ENCODE data around the gene PUM1. TPM values are rescaled to one million over a fixed set of nuclear protein-coding genes. Genes with fewer than 3 reads are reported as not detected.
"Not testable (repeated sequence)": the region's sequence is repeated elsewhere in the genome, so short reads cannot be mapped to it uniquely, and the experiment has no call there.

Gene PUM1
- total RNA-seq, 2 donors from 2014 or later = 70.4 to 97.9 TPM

GRCh38 chr1:31054958-31055481 is 10.5 kb downstream of the PUM1 start:
- H3K4me3 ChIP-seq = no peak overlapping the region
- TF ChIP-seq CTCF (IDR thresholded peaks at IDR 0.05) = no peak
- peaks cover 12% of the 10 kb centered on the region for H3K36me3 ChIP-seq
- DNase-seq (ENCODE audit: low spot score) (no peak), ATAC-seq (ENCODE audit: insufficient number of reproducible peaks, low FRiP score, low read depth) (no peak)
- no peaks in the 10 kb centered on the region for H3K9me3 ChIP-seq
- H3K27me3 ChIP-seq (replicated peaks; ENCODE audit: insufficient read depth) = no peaks in the 10 kb centered on the region
- H3K27ac ChIP-seq = no peak overlapping the region
- peaks cover 18 to 62% of the 10 kb centered on the region in 2 donors for H3K4me1 ChIP-seq (ENCODE audit: control insufficient read depth in 1 of 2, low read depth in 2 of 2)

GRCh38 chr1:31054349-31054748 is 11.2 kb downstream of the PUM1 start:
- ATAC-seq (ENCODE audit: insufficient number of reproducible peaks, low FRiP score, low read depth) = no peak
- no peak overlapping the region for H3K27ac ChIP-seq
- peaks cover 12% of the 10 kb centered on the region for H3K36me3 ChIP-seq
- TF ChIP-seq CTCF (IDR thresholded peaks at IDR 0.05) = no peak
- peaks cover 18 to 60% of the 10 kb centered on the region in 2 donors for H3K4me1 ChIP-seq (ENCODE audit: control insufficient read depth in 1 of 2, low read depth in 2 of 2)
- H3K9me3 ChIP-seq = no peaks in the 10 kb centered on the region
- H3K4me3 ChIP-seq = no peak overlapping the region
- no peaks in the 10 kb centered on the region for H3K27me3 ChIP-seq (replicated peaks; ENCODE audit: insufficient read depth)
- DNase-seq (ENCODE audit: low spot score) = no peak

DNA sequence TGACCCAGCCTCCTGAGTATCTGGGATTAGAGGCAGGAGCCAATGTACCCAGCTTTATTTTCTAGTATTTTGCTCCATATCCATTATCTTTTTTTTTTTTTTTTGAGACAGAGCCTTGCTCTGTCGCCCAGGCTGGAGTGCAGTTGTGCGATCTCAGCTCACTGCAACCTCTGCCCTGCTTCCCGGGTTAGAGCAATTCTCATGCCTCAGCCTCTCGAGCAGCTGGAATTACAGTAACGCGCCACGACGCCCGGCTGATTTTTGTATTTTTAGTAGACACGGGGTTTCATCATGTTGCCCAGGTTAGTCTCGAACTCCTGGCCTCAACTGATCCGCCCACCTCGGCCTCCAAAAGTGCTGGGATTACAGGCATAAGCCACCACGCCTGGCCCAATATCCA is 12.9 kb downstream of the PUM1 start:
- peaks cover 18 to 56% of the 10 kb centered on the region in 2 donors for H3K4me1 ChIP-seq (ENCODE audit: control insufficient read depth in 1 of 2, low read depth in 2 of 2)
- not testable (repeated sequence) for H3K36me3 ChIP-seq; H3K27ac ChIP-seq; H3K27me3 ChIP-seq (replicated peaks; ENCODE audit: insufficient read depth); DNase-seq (ENCODE audit: low spot score); H3K9me3 ChIP-seq; ATAC-seq (ENCODE audit: insufficient number of reproducible peaks, low FRiP score, low read depth); H3K4me3 ChIP-seq

DNA sequence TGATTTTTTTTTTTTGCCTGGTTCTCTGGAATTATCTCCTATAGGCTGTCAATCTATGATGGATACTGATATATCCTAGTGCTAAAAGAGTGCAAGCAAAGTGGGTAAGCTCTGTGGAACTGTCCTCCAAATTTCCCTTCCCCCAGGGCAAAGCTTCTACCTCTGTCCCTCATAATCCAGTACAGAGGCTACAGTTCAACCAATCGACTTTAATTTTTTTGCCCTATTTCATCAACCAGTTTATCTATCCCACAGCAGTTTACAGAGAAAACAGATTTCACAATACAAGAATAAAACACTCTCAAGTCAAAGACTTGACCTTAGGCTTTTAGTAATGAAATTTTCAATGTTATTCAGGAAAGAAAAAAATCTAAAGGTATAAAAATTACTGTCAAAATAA is 13.9 kb downstream of the PUM1 start:
- no peak overlapping the region for H3K4me3 ChIP-seq
- no peaks in the 10 kb centered on the region for H3K27me3 ChIP-seq (replicated peaks; ENCODE audit: insufficient read depth)
- H3K36me3 ChIP-seq = no peaks in the 10 kb centered on the region
- no peak overlapping the region for H3K27ac ChIP-seq
- no peak for TF ChIP-seq CTCF (IDR thresholded peaks at IDR 0.05)
- H3K4me1 ChIP-seq (ENCODE audit: control insufficient read depth in 1 of 2, low read depth in 2 of 2) = peaks cover 18 to 58% of the 10 kb centered on the region in 2 donors
- H3K9me3 ChIP-seq = no peaks in the 10 kb centered on the region
- DNase-seq (ENCODE audit: low spot score) (no peak), ATAC-seq (ENCODE audit: insufficient number of reproducible peaks, low FRiP score, low read depth) (no peak)

DNA sequence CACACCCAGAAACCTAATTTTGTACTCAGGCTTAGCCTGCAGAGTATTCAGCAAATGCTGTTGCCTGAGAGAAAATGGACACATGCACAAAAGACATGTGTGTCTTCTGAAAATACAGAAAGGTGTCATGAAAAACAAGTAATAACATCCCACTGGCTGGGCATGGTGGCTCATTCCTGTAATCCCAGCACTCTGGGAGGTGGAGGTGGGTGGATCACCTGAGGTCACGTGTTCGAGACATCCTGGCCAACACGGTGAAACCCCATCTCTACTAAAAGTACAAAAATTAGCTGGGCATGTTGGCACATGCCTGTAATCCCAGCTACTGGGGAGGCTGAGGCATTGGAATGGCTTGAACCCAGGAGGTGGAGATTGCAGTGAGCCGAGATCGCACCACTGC is 18.0 kb downstream of the PUM1 start:
- H3K4me1 ChIP-seq (ENCODE audit: control insufficient read depth in 1 of 2, low read depth in 2 of 2) = peaks cover 6 to 33% of the 10 kb centered on the region in 2 donors
- H3K27ac ChIP-seq; H3K36me3 ChIP-seq; H3K4me3 ChIP-seq; H3K9me3 ChIP-seq; H3K27me3 ChIP-seq (replicated peaks; ENCODE audit: insufficient read depth); ATAC-seq (ENCODE audit: insufficient number of reproducible peaks, low FRiP score, low read depth); DNase-seq (ENCODE audit: low spot score): not testable (repeated sequence)

DNA sequence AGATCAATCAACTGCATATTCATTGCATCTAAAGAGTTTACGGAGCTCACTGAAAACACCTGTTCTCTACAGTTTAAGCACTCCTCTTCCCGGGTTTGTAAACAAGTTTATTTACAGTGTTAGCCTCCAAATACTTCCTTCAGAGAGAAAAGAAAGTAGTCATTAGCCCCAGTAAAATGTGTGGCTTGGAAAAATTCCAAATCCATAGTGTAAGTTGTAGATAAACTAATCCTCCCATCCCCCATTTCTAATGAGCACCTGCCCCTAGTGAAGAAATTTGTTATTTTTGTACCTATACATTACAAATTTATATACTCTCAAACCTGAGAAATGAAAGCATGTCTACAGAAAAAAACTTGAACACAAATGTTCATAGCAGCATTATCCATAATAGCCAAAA is 21.9 kb downstream of the PUM1 start:
- ATAC-seq (ENCODE audit: insufficient number of reproducible peaks, low FRiP score, low read depth) (no peak), DNase-seq (ENCODE audit: low spot score) (no peak)
- H3K4me3 ChIP-seq = no peak overlapping the region
- H3K27me3 ChIP-seq (replicated peaks; ENCODE audit: insufficient read depth) = no peaks in the 10 kb centered on the region
- H3K9me3 ChIP-seq = no peaks in the 10 kb centered on the region
- no peak for TF ChIP-seq CTCF (IDR thresholded peaks at IDR 0.05)
- peaks cover 5 to 28% of the 10 kb centered on the region in 2 donors for H3K4me1 ChIP-seq (ENCODE audit: control insufficient read depth in 1 of 2, low read depth in 2 of 2)
- no peaks in the 10 kb centered on the region for H3K36me3 ChIP-seq
- no peak overlapping the region for H3K27ac ChIP-seq
